ENCODE results near the gene APBB1IP.

The APBB1IP gene

DNA sequence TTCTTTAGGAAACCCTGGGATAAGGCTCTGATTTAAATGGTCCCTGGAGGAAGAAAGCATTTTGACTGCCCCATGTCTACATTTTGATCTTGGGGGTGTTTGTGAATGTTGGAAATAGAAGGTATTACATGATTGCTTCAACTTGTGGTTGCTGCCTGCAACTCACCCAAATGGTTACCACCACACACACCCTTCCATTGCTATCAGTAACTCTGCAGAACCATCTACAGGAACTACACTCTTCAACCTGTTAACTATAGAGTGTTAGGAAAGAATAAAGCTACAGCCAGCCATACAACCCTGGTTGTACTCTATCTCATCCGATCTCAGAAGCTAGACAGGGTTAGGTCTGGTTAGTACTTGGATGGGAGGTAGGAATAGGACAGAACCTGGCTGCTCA, 71.2 kb downstream of the APBB1IP start:
- DNase-seq: no peak

DNA sequence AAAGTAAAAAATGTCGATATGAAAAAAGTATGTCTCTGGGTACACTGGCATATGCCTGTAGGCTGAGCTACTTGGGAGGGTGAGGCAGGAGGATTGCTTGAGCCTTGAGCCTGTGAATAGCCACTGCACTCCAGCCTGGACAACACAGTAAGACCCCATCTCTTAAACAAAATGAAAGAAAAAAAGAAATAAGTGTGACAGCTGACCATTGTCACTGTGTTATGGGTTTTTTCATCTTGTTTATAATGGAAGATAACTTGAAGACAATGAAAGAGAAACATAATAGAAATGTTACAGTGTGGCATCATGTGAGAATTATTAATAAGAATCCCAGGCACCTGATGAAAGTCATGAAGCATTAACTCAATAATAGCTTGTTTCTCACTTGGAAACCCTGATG, 75.0 kb downstream of the APBB1IP start:
- no peak for DNase-seq

DNA sequence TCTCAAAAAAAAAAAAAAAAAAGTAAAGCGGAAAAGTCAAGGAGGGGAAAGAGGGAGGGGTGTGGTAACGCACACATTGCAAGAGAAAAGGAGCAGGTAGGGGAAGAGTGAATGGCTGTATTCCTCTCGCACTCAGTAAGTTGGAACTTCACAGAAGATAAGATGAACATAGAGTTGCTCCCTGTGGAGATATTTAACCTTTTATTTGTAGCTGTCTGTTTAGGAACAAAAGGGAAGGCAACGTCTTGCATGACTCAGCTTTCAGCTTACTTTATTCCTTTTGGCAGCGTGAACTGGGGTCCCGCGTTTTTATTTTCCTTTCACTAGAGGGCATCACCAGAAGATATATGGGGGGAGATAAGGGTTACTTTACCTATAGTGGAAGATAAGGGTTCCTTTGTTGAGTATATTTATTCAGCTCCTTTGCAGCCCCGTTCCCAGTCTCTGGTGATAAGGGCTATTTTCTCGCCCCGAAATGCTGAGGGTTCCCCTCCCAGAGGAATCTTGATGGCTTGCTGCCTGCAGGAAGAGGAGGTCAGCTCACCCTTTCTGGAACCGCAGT, 78.5 kb downstream of the APBB1IP start:
- no peak for DNase-seq

DNA sequence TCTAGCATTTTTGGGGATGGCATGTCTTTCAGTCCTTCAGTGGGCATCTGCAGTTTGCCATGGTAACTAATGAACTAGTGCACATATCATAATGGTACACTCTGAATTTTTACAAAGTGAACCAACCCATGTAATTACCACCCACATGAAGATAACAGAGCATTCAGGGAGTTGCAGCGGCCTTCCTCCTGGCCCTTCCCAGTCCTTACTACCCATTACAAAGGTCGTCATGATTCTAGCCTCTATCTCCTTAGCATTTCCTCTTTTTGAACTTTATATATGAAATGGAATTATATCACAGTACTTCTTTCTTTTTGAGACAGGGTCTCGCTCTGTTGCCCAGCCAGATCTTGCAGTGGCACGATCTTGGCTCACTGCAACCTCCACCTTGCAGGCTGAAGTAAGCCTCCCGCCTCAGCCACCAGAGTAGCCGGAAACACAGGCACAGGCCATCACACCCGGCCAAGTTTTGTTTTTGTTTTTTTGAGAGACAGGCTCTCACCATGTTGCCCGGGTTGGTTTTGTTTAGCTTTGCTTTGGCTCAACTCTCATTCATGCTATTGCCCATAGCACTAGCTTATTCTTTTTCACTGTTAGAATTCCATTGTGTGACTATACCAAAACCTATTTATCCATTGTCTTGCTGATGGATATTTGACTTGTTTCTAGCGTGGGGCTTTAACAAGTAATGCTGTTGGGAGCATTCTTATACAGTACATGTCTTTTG, 79.2 kb downstream of the APBB1IP start:
- DNase-seq: no peak

DNA sequence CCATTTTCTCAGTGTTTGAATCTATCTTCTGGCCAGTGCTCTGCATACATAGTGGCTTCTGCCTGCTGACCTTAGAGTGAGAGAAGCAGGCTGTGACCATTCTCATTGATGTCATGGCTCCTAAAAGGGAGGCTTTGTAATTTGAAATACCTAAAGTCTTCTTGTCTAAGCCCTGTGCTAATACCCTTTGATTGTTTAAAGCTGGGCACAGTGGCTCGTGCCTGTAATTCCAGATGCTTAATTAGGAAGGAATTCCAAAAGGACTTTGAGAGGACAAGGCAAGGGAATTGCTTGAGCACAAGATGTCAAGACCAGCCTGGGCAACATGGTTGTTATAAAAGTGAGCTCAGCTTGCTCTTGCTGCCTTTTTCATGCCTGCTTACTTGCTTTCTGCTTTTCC, 81.7 kb downstream of the APBB1IP start:
- DNase-seq: no peak

DNA sequence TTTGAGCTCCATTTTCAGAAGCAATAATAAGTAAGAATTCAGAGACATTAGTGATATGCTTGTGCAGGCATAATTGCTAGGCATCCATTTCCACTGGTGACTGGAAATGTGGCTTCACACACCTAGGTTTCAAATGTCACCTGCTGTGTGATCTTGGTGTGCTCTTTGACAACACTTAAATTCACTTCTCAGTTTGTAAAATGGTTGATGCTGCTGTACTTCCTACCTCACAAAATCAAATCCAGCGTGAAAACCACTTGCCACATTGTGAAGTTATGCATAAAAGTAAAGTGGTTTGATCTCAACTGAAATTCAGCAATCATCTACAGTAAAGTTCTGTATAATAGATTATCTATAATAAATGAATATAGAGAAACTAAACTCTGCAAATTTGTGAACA, 82.4 kb downstream of the APBB1IP start:
- no peak for DNase-seq

DNA sequence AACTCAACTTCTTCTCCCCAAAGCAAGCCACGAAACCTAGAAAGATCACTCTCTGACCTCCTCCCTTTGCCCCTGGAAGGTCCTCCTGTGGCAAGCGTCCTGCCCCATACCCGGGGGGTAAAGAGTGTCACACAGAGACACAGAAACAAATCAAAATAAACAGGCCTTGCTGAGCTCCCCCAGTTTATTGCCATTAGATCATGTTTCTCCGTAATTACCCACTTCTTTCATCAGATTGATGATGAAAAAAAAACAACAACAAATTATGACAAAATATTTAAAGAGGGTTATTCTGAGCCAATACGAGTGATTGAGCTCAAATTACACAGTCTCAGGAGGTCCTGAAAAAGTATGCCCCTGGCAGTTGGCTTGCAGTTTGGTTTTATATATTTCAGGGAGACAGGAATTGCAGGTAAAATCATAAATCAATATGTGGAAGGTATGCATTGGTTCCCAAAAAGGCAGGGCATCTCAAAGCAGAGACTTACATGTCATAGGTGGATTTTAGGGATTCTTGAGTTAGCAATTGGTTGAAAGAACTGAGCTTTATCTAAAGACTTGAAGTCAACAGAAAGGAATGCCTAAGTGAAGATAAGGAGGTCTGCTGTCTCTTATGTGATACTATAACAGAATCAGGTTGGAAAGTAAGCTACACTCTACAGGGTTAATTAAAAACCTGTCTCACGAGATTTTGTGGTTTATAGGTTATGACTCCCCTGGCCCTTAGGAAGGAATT, 86.2 kb downstream of the APBB1IP start:
- no peak for DNase-seq

DNA sequence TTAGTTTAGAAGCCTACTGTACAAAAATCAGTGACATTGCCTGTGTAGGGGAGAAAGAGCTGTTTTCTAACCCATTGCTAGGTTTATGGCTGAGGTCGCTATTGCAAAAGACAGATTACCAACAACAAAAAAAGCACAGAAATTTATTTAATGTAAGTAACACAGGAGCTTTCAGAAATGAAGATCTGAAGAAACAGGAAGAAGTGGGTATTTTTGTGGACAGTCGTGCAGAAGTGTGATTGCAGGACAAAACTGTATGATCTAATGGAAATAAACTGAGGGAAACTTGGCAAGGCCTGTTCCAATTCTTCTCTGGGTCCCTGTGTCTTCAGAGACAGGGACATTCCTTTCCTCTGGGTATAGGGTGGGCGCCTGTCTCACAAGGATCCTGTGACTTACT, 87.4 kb downstream of the APBB1IP start:
- DNase-seq: no peak

DNA sequence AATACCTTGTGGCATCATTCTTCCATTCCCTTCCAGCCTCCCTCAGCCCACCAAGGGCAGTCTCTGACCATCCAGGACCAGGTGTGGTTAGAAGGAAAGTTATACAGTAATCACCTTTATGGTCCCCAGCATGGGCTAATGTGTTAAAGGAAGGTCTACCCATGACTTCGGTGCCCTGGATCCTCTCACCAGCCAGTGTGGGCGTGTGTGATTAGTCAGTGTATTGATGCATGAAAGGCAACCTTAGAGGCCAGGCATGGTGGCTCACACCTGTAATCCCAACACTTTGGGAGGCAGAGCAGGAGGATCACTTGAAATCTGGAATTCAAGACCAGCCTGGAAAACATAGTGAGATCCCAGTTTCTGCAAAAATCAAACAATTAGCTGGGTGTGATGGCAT, 88.9 kb downstream of the APBB1IP start:
- no peak for DNase-seq

DNA sequence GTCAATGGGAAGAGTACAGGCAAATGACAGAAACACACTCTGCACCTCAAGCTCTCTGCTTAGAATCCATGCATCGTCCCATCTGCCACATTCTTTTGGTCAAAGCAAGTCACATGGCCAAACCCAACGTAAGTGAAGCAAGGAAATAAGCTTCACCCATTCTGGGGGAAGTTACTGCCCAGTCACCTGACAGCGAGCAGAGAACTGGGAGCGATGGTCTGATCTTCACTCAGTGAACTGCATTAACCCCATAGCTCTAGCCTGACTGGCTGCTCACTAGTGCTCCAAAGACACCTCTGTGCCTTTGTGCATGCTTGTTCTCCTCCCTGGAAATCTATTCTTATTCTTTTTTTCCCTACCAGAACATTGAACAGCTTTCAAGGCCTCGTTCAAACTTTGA, 89.9 kb downstream of the APBB1IP start:
- DNase-seq: no peak

DNA sequence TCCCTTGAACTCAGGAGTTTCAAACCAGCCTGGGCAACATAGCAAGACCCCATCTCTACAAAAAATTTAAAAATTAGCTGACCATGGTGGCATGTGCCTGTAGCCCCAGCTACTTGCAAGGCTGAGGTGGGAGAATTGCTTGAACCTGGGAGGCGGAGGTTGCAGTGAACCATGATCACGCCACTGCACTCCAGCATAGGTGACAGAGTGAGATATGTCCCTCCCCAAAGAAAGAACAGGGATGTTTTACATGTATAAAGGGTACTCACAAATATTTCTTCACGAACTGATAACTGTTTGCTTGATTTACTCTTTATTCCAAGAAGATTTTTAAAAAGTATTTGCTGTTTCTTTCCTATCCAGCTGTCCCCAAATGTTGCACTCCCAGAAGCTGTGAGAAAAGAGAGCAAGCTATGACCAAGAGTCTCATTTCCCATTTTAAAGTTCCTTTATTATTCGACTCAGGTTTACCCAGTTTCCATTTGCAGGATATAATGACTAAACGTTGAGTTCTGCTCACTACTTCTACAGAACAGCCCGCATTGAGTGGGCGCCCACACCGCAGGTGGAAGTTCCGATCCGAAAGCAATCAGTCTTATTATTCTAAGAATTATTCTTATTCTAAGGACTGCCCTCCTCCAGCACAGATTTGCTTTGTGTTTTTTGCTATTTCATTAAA, 90.7 kb downstream of the APBB1IP start:
- DNase-seq: no peak

DNA sequence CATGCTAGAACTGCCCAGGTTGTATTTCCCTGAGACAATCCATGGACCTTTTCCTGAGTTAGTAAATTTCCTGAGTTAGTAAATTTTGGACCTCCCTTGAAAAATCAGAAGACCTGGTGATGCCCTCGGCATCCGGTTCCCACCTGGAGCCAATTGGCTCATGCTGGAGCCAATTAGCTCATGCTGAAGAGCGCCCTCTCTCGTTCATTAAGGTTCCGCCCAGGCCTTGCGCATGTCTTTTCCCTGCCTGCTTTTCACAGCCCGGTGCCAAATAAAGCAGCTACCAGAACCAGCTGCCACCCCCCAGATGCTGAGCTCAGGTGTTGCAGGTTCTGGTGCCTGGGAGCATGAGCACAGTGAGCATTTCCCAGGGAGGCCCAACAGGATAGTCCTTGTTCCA, 96.2 kb downstream of the APBB1IP start:
- no peak for DNase-seq

DNA sequence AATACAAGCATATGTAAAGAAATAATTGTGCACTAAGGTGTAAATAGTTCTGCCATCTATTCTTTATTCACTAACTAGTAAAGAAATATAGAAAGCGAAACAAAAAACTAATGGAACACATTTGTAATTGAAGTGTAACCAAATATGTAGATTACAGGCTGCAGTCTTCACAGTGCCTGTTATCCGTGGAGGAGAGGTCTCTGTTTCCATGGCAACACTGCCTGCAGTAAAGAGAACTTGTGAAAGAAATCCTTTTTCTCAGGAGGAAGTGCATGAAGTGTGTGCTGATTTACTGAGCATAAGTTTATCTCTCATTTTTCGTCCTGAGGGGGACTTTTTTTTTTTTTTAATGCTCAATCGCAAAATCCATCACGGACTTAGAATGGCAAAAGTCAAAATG, 102.5 kb downstream of the APBB1IP start:
- peak; percentile 6 for DNase-seq

DNA sequence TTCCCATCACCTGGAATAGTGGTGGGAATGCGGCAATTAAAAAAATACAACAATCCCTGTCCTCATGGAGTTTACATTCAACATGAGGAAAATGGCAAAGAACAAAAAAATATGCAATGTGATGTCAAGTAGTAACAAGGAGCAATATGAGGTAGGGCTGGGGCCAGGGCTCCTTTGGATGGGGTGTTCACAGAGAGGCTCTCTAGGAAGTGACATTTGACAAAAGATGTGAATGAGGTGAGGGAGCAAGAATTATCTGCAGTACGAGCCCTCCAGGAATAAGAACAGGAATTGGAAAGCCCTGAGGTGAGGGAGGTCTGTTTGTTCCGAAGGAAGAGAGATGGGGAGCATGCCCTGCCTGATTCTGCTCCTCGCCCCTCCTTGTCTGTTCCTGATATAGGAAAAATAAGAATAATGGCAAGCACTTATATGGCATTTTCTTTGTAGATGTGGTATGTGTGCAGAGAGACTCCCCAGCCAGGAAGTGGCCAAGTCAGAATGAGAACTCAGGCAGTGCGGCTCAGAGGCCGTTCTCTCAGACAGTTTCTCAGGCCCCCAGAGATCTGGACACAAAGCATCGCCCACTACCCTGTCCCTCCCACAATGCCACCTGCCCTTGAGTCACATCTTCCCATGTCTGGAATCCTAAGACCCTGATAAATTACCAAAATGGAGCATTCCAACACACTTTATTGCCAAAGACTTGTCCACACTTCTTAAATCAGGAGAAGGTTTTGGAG, 105.6 kb downstream of the APBB1IP start:
- DNase-seq: no peak

DNA sequence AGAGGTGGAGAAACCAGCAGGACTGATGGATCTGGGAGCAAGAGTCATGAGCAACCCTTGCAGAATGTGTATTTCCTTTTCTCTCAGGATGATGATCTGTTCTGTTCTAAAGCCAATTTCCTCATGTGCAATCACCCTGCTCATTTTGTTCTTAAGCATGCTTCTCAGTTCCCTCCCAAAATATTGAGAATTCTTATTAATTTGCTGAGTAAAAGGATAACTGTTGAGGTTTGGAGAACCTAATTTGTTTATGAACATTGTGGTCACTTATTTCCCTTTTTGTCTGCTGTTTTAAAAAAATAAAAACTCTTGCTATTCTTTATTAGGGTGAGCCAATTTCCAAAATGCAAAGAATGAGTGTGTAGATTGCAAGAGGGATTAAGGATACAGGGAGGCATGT, 106.8 kb downstream of the APBB1IP start:
- no peak for DNase-seq

DNA sequence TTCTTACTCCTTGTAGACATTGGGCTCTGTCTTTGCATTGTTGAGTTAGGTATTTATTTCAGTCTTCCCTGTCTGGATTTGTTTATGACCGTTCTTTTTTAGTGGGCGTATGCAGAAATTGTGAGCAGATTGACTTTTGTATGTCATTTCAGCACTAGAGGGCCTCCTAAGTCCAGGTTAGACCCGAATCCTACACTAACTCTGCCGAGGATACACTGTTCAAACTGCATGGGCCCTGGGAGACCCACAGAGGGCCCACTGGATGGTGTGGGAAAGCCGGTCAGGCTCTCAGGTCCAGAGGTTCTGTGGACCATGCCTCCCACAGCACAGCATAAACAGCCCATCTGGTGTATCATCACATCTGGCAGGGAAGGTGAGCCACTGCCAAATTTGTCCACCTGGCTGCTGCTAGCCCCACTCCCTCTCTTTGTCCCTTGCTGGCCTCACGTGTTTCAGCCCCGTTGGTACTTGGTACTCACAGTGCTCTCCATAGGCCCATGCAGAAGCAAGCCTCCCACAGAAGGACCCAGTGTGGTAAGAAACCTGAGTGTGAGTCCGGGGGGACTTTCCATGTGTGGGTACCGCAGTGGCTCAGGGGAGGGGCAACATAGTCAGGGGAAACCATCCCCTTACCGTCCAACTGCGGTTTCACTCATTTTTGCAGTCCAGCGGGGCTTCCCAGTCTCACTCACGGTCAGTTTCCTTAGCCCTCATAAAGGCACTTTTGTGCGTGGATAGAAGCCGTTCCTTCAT, 112.8 kb downstream of the APBB1IP start:
- no peak for DNase-seq

DNA sequence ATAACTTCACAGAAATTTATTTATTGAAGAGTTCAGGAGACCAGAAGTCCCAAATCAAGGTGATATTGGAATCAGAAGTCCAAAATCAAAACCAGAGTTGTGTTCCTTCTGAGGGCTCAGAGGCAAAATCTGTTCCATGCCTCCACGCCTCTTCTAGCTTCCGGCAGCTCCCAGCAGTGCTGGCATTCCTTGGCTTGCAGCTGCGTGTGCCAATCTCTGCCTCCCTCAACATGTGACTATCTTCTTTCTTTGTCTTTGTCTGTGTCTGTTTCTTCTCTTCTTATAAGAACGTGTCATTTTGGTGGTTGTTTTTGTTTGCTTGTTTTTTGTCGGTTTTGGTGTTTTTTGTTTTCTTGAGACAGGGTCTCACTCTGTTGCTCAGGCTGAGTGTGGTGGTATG, 116.1 kb downstream of the APBB1IP start:
- no peak for DNase-seq

DNA sequence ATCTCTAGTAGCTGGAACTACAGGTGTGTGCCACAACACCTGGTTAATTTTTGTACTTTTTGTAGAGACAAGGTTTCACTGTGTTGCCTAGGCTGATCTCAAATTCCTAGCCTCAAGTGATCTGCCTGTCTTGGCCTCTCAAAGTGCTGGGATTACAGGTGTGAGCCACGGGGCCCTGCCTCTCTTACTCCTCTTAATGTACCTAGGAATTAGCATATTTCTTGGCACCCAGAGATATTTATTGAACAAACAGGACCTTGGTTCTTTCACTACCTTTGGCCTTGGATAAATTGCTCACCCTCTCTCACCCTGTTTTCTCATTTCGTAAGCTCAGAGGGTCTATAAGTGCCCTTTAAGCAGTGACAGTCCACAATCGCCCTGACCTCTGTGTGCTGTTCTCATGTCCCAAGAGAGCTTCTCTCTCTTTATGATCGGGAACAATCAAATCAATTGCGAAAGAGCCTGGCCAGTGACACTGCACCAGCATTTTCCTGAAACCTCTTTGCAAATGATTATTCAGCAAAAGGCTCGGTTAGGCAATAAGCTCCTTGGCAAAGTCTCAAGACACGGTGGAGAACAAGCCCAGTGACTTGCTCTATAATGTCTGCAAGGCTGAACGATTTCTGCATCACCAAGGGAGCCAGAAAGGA, 117.7 kb downstream of the APBB1IP start:
- no peak for DNase-seq

DNA sequence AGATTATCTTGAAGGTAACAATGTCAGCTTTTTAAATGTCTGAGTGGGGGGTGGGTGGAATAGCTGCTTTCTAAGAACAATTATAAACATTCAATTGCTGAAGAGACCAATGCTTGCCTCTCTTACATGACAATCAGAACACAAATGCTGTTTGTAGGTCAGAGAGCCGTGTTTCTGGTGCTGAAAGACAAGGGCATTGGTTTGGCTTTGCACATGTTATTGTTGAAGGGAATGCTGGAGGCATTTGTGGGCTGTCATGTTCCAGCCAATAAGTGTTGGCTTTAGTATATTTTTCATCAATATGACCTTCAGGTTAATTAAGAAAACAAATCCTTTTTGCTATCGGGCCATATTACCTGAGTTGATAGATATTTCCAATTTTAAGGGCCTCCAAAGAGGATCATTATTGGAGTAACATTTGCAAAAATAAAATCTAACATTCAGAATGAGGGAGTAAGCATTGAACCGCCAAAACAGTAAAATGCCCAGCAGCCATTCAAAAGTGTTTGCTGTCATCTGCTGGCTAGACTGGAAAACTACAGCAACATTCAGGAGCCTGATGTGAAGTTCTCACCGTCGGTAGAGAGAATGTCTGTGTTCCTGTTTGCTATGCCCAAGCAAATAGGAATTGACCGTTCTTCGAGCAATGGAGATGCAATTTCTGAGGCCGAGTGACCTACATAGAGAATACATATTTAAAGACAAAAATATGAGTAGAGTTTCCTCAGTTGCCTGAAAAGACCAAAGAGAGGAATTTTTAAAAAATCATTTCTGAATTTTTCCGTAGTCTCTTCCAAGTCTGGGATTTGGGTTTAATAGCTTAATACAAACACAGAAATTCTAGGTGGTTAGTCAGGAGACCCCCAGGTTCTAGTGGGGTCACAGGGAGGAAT, 118.9 kb downstream of the APBB1IP start:
- DNase-seq: peak; percentile 19

DNA sequence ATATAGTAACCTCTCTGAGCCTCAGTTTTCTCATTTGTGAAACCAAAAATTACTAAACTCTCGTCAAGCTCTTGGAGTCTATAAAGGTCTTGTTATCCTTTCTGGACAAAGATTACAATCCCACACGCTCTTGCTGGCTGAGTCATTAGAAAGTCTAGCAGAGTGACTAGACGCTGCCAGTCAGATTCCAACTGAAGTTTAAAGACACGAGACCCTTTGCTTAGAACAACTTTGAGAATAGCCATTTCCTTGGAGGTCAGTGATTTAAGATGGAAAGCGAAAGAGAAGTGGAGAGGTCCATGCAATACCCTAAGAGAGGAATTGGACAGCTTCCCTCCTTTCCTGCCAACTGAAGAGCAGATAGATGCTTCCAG, 119.5 kb downstream of the APBB1IP start:
- DNase-seq: no peak

Measured in NCI-H748 treated with DMSO at 0.1 percent for 48 hours (cell line).